ENCODE results near the gene RELN.

DNA sequence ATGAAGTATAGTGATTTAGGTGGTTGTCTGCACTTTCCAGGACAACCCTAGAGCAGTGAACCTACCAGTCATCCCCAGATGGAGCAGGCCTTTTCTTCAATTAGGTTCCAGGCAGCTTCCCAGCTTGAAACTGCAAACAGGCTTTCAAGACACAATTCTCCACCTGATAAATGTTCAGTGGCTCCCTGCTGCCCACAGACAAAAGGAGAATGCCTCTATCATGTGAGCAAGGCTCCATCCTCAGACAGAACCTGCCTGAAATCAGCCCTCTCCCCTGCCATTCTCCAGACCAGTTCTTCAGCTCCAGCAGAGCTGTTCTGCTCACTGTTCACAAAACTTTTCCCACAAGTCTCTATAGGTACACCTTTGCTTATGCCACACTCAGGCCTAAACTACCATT lies 22.1 kb downstream of the RELN start:
- TF ChIP-seq CTCF (IDR thresholded peaks at IDR 0.05 in 2 of 3, conservative IDR thresholded peaks at IDR 0.05 in 1 of 3; ENCODE audit: borderline replicate concordance in 1 of 3, insufficient read depth in 1 of 3, low read depth in 2 of 3, low read length in 2 of 3) (no peak), ZFX (IDR thresholded peaks at IDR 0.05) (no peak), POLR2A (IDR thresholded peaks at IDR 0.05; ENCODE audit: borderline replicate concordance, extremely low read depth, insufficient read depth, insufficient read length) (no peak), YY1 (IDR thresholded peaks at IDR 0.05; ENCODE audit: extremely low read depth, insufficient replicate concordance, low read depth, low read length) (no peak), SP1 (IDR thresholded peaks at IDR 0.05; ENCODE audit: low read depth) (no peak), TCF7L2 (IDR thresholded peaks at IDR 0.05; ENCODE audit: borderline replicate concordance, extremely low read depth, insufficient read depth, insufficient read length) (no peak)
- TF ChIP-seq, protein P1, sequence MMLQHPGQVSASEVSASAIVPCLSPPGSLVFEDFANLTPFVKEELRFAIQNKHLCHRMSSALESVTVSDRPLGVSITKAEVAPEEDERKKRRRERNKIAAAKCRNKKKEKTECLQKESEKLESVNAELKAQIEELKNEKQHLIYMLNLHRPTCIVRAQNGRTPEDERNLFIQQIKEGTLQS (IDR thresholded peaks at IDR 0.05): no peak

Data from HCT116 (cell line).